ENCODE data around the gene ENTREP1.

GRCh38 chr9:69380811-69381210 is 55.8 kb downstream of the ENTREP1 start:
- TF ChIP-seq CTCF (IDR thresholded peaks at IDR 0.05) (no peak), POLR2A (IDR thresholded peaks at IDR 0.05) (no peak), EP300 (IDR thresholded peaks at IDR 0.05) (no peak)
